HG03060 (cell line): Measurements from ENCODE around the gene MORN4.
"Not testable (repeated sequence)": the region's sequence is repeated elsewhere in the genome, so short reads cannot be mapped to it uniquely, and the experiment has no call there.

ENCODE experiments used
- ATAC-seq: cut with Tn5 transposase; IDR thresholded peaks from one replicate; pipeline ENCODE4 v1.9.1; 2021; ENCODE audit warnings: low read depth, moderate number of reproducible peaks; ENCODE audit not compliant: unreplicated experiment

MORN4 gene

GRCh38 chr10:97642471-97643159 lies 9.3 kb upstream of the MORN4 start:
- not testable (repeated sequence) for ATAC-seq

DNA sequence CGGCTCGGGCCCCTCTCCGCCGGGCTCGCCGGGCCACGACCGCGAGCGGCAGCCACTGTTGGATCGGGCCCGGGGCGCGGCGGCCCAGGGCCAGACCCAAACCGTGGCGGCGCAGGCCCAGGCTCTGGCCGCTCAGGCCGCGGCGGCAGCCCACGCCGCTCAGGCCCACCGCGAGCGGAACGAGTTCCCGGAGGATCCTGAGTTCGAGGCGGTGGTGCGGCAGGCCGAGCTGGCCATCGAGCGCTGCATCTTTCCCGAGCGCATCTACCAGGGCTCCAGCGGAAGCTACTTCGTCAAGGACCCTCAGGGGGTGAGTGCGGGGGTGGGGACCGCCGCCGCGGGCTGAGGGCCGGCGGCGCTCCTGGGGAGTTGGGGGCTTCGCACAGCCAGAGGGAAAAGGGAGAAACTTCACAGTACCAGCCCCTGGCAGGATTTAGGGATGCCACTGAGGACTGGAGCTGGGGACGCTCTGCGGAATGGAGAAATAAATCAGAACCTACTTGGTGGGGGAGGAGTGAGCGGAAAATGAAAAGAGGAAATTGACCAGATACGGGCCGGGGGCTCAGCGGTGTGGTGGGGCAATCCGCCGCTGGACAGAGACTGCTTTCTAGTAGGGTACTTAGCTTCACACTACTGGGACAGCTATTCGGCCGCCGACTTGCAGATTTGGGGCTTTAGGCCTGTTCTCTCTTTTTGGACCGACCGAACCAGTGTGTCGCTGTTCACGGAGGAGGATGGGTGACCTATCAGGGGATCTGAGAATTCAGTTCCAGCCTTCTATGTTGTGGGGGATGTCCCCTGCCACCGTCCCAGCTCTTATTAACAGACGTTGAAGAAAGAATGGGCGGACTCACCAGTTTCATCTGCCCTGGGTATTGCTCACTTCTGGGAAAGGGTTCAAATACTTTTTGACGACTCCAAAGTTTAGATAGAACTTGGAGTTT lies 7.8 kb upstream of the MORN4 start:
- ATAC-seq, result no peak

DNA sequence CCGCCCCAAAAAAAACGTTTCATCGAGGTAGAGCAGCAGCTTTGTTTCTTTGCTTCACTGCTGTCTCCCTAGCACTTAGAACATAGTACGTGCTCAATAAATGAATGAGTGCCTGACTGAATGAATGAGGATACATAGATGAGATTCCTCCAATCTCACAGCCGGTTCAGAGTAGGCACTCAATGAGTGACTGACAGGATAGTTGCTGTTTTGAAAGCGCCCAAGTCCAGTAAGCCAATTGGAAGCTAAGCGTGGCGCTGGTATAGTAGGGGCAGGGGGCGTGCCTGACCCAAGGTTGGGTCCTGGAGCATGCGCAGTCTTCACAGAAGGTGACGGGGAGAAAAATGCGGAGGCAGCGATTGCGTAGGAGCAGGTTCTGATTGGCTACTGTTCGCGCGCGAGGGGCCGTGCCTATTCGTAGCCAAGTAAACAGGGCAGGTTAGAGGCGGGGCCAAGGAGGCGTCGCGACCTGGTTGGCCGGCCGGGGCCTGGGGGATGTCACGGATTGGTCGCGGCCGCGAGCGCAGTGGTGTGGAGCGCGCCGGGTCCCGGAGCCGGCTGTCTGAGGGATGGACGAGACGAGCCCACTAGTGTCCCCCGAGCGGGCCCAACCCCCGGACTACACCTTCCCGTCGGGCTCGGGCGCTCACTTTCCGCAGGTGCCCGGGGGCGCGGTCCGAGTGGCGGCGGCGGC lies 7.0 kb upstream of the MORN4 start, which contains the start of gene PI4K2A:
TSS of gene PI4K2A (plus strand) at position 498 of the 694 bp plus-strand sequence. CDS start at position 570, 72 bp downstream.
- peak; percentile 93 for ATAC-seq

- not testable (repeated sequence) for ATAC-seq
Measured at GRCh38 chr10:97639090-97639489, 5.8 kb upstream of the MORN4 start.

DNA sequence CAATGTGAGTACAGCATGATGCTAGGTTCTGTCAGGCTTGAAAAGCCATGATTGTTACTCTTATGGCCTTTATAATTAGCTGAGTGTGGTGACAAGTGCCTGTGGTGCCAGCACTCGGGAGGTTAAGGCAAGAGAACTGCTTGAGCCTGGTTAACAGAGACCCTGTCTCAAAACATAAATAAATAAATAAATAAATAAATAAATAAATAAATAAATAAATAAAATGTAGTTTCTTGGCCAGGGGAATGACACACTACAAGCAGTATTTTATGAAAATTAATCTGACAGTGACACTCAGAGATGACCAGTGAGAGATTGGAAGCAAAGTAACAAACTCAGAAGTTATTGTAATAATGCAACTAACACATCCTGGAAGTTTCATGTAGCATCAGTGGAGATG lies 2.3 kb upstream of the MORN4 start:
- ATAC-seq, result no peak

GRCh38 chr10:97633921-97634320 lies 621 bp upstream of the MORN4 start:
- no peak for ATAC-seq

DNA sequence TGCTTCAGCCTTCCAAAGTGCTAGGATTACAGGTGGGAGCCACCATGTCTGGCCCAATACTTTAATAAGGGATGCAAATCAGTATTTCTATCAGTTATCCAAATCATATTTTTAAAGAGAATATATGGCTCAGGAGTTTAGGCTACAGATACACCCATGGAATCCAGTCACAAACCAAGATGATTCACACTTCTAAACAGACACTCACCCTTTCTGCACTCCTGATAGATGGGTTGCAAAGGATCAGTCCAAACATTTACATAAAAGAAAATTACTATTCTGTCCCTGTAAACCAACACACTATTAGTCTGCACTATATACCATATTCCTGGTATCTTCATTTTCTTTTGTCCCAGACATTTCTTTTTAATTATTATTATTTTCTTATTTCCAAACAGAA lies 2.2 kb downstream of the MORN4 start:
- no peak for ATAC-seq

GRCh38 chr10:97629289-97629688 lies 4.0 kb downstream of the MORN4 start:
- no peak for ATAC-seq

- no peak for ATAC-seq
Measured at GRCh38 chr10:97628228-97628627, 5.1 kb downstream of the MORN4 start.

DNA sequence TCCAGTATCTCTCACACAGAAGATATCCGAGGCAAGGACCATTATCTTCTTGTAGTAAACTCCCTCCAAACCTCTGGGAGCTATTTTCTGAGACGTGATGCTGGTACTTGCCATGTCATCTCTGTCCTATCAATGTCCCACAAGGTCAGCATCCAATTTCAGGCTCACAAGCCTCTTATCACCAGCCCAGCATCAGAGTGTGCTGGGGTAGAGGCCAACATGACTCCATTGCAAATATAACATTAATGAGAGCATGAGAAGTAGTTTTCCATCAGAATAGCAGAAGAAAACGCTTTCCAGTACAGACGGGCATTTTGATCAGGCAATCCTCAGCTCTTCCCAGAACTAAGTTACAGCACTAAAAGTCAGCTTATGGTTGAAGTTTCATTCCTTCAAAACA lies 5.6 kb downstream of the MORN4 start:
- no peak for ATAC-seq

- ATAC-seq, result no peak
Measured at GRCh38 chr10:97623277-97623676, 10.0 kb downstream of the MORN4 start.

DNA sequence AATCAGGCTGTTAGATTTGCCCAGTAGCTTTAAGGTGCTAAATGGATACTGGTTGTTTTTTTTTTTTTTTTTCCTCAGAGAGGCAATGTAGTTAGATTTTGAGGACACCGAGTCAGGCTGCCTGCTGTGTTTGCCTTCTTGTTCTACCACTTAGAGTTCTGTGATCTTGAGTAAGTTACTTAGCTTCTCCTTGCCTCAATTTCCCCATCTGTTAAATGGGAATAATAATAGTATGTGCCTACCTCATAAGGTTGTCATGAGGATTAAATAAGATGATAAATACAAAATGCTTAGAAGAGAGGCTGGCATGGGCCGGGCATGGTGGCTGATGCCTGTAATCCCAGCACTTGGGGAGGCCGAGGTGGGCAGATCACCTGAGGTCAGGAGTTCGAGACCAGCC lies 14.6 kb downstream of the MORN4 start:
- no peak for ATAC-seq

DNA sequence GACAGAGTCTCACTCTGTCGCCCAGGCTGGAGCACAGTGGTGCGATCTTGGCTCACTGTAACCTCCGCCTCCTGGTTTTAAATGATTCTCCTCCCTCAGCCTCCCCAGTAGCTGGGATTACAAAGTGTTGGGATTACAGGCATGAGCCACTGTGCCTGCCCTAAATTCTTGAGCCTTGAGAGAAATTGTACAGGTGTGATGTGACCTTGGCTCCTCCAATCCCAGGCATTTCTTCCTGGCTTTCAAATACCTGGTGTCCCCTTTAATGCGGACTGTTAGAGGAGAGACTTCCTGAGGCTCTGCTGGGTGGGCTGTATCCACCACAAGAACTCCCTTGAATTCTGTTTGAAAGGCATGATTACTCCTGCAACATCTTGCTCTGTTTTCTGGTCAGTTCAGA lies 15.0 kb downstream of the MORN4 start:
- no peak for ATAC-seq

- ATAC-seq, result no peak
Measured at GRCh38 chr10:97612386-97612785, 20.9 kb downstream of the MORN4 start.

DNA sequence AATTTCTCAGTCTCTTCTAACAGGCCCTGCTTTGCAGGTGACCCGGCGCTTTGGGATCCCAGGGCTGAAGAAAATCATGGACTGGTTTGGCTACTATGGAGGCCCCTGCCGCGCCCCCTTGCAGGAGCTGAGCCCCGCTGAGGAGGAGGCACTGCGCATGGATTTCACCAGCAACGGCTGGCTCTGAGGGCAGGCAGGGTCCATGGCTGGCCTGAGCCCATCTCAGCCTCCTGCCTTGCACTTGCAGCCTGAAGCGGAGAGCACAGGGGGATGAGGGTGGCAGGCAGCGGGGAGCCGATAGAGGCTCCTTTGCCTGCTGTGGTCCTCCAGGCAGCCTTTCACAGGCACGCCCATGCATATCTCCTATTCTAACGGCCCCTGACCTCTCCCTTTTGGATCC lies 21.8 kb downstream of the MORN4 start:
- ATAC-seq, result no peak

DNA sequence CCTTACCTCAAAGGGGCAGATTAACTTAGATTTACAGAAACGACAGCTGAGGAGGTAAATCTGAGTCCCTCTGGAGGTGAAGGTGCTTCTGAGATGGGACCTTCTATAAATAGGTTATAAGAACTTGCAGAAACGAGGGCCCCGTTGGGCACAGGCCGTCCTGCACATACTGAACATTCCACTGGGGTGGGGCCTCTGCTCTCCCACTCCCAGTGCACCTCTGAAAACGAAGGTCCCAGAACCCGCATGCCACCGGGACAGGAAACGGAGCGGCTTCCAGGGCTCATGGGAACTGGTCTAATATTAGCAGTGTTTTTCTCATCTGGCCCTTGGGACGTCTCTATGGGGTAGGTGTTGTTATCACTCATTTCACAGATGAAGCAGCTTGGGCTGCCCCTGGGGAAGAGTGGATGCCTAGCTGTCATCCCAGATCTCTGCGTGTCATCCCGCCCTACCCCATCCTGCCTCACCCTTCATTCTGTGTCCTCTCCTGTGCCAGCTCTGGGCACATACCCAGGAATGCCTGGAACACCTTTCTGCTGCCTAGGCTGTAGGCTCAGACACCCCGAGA lies 24.2 kb downstream of the MORN4 start:
- no peak for ATAC-seq

- no peak for ATAC-seq
Measured at GRCh38 chr10:97607095-97607636, 26.1 kb downstream of the MORN4 start.

DNA sequence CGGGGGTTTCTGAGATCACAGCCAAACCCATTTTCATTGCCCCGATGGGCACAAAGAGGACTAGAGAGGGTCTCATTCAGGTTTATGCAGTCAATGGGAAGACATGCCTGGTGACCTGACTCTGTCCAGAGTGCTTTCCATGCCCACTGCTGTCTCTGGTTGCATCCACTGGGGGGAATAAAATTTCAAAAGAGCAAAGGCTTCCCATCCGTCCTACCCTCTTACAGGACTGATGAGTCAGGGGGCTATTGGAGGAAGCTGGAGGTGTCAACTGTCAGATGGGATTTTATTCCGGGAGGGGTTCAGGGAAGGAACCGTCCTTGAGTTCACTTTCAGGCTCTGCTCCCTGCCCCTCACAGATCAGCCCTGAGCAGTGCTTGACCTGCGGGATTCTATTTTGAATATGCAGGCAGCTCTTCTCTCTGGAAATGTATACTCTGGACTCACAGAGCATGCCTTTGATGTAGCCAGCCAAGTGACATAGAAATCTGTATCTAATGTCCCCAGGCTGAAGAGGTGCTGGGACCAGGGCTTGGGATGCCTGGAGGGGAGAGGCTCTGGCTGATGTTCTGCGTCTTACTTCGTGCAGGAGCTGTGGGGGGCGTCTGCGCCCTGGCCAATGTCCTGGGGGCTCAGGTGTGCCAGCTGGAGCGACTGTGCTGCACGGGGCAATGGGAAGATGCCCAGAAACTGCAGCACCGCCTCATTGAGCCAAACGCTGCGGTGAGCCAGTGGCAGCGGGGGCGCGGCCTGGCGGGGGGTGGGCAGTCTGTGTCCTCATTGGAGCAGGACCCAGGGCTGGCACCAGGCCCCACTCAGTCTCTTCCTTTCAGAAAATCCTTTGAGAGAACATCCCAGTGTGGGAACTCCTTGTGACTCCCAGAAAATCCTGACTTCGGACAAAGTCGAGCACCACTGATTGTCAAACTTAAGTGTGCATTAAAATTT lies 31.8 kb downstream of the MORN4 start:
- ATAC-seq, result no peak

- ATAC-seq, result no peak
Measured at GRCh38 chr10:97600616-97601015, 32.7 kb downstream of the MORN4 start.
